Stimulated activated CD4-positive, alpha-beta T cell treated with anti-CD3 and anti-CD28 coated beads, Interleukin-1b, Interleukin-23, amount 100 ng/mL, for 24 hours (primary cell): ENCODE data around the gene SAMD8.
"Not testable (repeated sequence)": the region's sequence is repeated elsewhere in the genome, so short reads cannot be mapped to it uniquely, and the experiment has no call there.

Source experiments
- DNase-seq, 4 experiments: peaks; one replicate each; pipeline ENCODE4 v3.0.0-alpha.2; 2020; ENCODE audit warnings: low read depth in 4 of 4, low spot score in 1 of 4

Gene SAMD8

GRCh38 chr10:75137533-75138438 is 26.3 kb downstream of the SAMD8 start:
- DNase-seq = peak in 2 of 4 experiments; percentile 4 to 28

GRCh38 chr10:75140246-75140645 is 28.8 kb downstream of the SAMD8 start:
- no peak for DNase-seq

GRCh38 chr10:75143353-75143752 is 31.9 kb downstream of the SAMD8 start:
- no peak for DNase-seq

GRCh38 chr10:75145590-75145989 is 34.1 kb downstream of the SAMD8 start:
- DNase-seq = no peak

- no peak for DNase-seq
Observed at GRCh38 chr10:75146780-75147179, 35.3 kb downstream of the SAMD8 start.

GRCh38 chr10:75150656-75151055 is 39.2 kb downstream of the SAMD8 start:
- no peak for DNase-seq

- DNase-seq = no peak
Observed at GRCh38 chr10:75159519-75159918, 48.1 kb downstream of the SAMD8 start.

- no peak for DNase-seq
Observed at GRCh38 chr10:75165684-75166622, 54.5 kb downstream of the SAMD8 start.

GRCh38 chr10:75166623-75166972 is 55.1 kb downstream of the SAMD8 start:
- no peak for DNase-seq

GRCh38 chr10:75168275-75168674 is 56.8 kb downstream of the SAMD8 start:
- no peak for DNase-seq

GRCh38 chr10:75170215-75170614 is 58.8 kb downstream of the SAMD8 start:
- no peak for DNase-seq

GRCh38 chr10:75175046-75175445 is 63.6 kb downstream of the SAMD8 start:
- DNase-seq = no peak

- DNase-seq = no peak
Observed at GRCh38 chr10:75176046-75176445, 64.6 kb downstream of the SAMD8 start.

- DNase-seq = no peak
Observed at GRCh38 chr10:75176736-75177135, 65.3 kb downstream of the SAMD8 start.

GRCh38 chr10:75179657-75180177 is 68.3 kb downstream of the SAMD8 start:
- no peak for DNase-seq

- no peak for DNase-seq
Observed at GRCh38 chr10:75180592-75180991, 69.1 kb downstream of the SAMD8 start.

- DNase-seq = no peak
Observed at GRCh38 chr10:75181073-75181472, 69.6 kb downstream of the SAMD8 start.

- no peak for DNase-seq
Observed at GRCh38 chr10:75186310-75186709, 74.9 kb downstream of the SAMD8 start.

GRCh38 chr10:75187961-75188426 is 76.5 kb downstream of the SAMD8 start:
- DNase-seq = peak in 3 of 4 experiments; percentile 13 to 42 (median 37)

GRCh38 chr10:75188522-75188921 is 77.1 kb downstream of the SAMD8 start:
- DNase-seq = not testable (repeated sequence)

GRCh38 chr10:75189266-75190096 is 78.0 kb downstream of the SAMD8 start:
- DNase-seq = no peak
